WTC11 (cell line): ENCODE measurements around the gene SLC45A1. TPM values are rescaled to one million over a fixed set of nuclear protein-coding genes. Genes with fewer than 3 reads are reported as not detected.

Source experiments
- ATAC-seq: fragments of 200-7000 bp; cut with Tn5 transposase; 2 replicates; pipeline ENCODE4 v1.10.0; 2021; ENCODE audit warnings: mild to moderate bottlenecking, moderate library complexity
- CTCF ChIA-PET: fragments of 300-600 bp; sonication (Branson Sonifier 250); formaldehyde crosslinking; loops from one replicate; lab custom pipeline; 2021; ENCODE audit warnings: antibody characterized with exemption; lab: Charles Lee
- POLR2A ChIA-PET: fragments of 350-600 bp; sonication (Branson Sonifier 250); formaldehyde crosslinking; loops from one replicate; lab custom pipeline; 2021; ENCODE audit warnings: antibody characterized with exemption; lab: Charles Lee
- DNase-seq: peaks from one replicate; pipeline ENCODE4 v3.0.0; 2021; ENCODE audit warnings: low spot score
- H3K27ac Mint-ChIP-seq: 2 replicates; pipeline ENCODE4 v1.8.0; 2021; ENCODE audit warnings: mixed read lengths
- H3K27me3 Mint-ChIP-seq: 2 replicates; pipeline ENCODE4 v1.8.0; 2021; ENCODE audit warnings: low read depth, mild to moderate bottlenecking, moderate library complexity, mixed read lengths
- H3K36me3 Mint-ChIP-seq: 2 replicates; pipeline ENCODE4 v1.8.0; 2021; ENCODE audit warnings: mixed read lengths
- H3K4me1 Mint-ChIP-seq: 2 replicates; pipeline ENCODE4 v1.8.0; 2022; ENCODE audit warnings: mixed read lengths
- H3K4me3 Mint-ChIP-seq: 2 replicates; pipeline ENCODE4 v1.8.0; 2021; ENCODE audit warnings: mild to moderate bottlenecking, moderate library complexity, mixed read lengths
- H3K9me3 Mint-ChIP-seq: 2 replicates; pipeline ENCODE4 v1.8.0; 2021; ENCODE audit warnings: mixed read lengths
- ATF1 ChIP-seq: sonication (generic); formaldehyde crosslinking; IDR thresholded peaks from 2 replicates; pipeline ENCODE4 v1.8.1; 2023; ENCODE audit warnings: mild to moderate bottlenecking, moderate library complexity, missing genetic modification reagents
- CREM ChIP-seq: sonication (generic); formaldehyde crosslinking; IDR thresholded peaks from 2 replicates; pipeline ENCODE4 v1.8.1; 2022; ENCODE audit warnings: mild to moderate bottlenecking, missing genetic modification reagents, moderate library complexity
- EMX1 ChIP-seq: fragments of 250-450 bp; sonication (Bioruptor Pico); IDR thresholded peaks from 2 replicates; pipeline ENCODE4 v1.8.0; 2021; ENCODE audit warnings: mild to moderate bottlenecking
- GABPB1 ChIP-seq: sonication (generic); formaldehyde crosslinking; IDR thresholded peaks from 2 replicates; pipeline ENCODE4 v1.8.1; 2023; ENCODE audit warnings: mild to moderate bottlenecking, missing genetic modification reagents
- JUN ChIP-seq: sonication (generic); formaldehyde crosslinking; IDR thresholded peaks from 2 replicates; pipeline ENCODE4 v1.8.0; 2023; ENCODE audit warnings: mild to moderate bottlenecking, missing genetic modification reagents
- MYBL2 ChIP-seq: sonication (generic); formaldehyde crosslinking; IDR thresholded peaks from 2 replicates; pipeline ENCODE4 v1.8.1; 2023; ENCODE audit warnings: mild to moderate bottlenecking, moderate library complexity, missing genetic modification reagents
- NR1H2 ChIP-seq: sonication (generic); formaldehyde crosslinking; IDR thresholded peaks from 2 replicates; pipeline ENCODE4 v1.9.0; 2021; ENCODE audit warnings: mild to moderate bottlenecking, moderate library complexity, missing genetic modification reagents
- NR3C1 ChIP-seq: sonication (generic); formaldehyde crosslinking; conservative IDR thresholded peaks from 2 replicates; pipeline ENCODE4 v1.8.1; 2023; ENCODE audit warnings: low read depth, mild to moderate bottlenecking, missing genetic modification reagents
- RORB ChIP-seq: fragments of 250-450 bp; sonication (Bioruptor Pico); IDR thresholded peaks from 2 replicates; pipeline ENCODE4 v1.9.0; 2021; ENCODE audit warnings: mild to moderate bottlenecking
- SOX15 ChIP-seq: fragments of 250-450 bp; sonication (Bioruptor Pico); IDR thresholded peaks from 2 replicates; pipeline ENCODE4 v1.9.0; 2021; ENCODE audit warnings: mild to moderate bottlenecking
- SP1 ChIP-seq: sonication (generic); formaldehyde crosslinking; conservative IDR thresholded peaks from 2 replicates; pipeline ENCODE4 v1.8.1; 2022; ENCODE audit warnings: missing genetic modification reagents
- ZNF138 ChIP-seq: sonication (generic); formaldehyde crosslinking; conservative IDR thresholded peaks from 2 replicates; pipeline ENCODE4 v1.8.1; 2022; ENCODE audit warnings: mild to moderate bottlenecking, moderate library complexity, missing genetic modification reagents
- ZNF317 ChIP-seq: sonication (generic); formaldehyde crosslinking; IDR thresholded peaks from 2 replicates; pipeline ENCODE4 v1.8.1; 2023; ENCODE audit warnings: low read depth, mild to moderate bottlenecking, moderate library complexity, missing genetic modification reagents, borderline replicate concordance
- ZNF396 ChIP-seq: fragments of 250-450 bp; sonication (Bioruptor Pico); IDR thresholded peaks from 2 replicates; pipeline ENCODE4 v1.8.0; 2021; ENCODE audit warnings: mild to moderate bottlenecking, moderate library complexity, borderline replicate concordance
- total RNA-seq: library from RNA; stranded (reverse); gene quantifications from 3 replicates; pipeline ENCODE4 v1.2.3, GENCODE V29; 2021
- TF ChIP-seq, protein P1 (sequence below): sonication (generic); formaldehyde crosslinking; conservative IDR thresholded peaks from 2 replicates; pipeline ENCODE4 v1.8.1; 2023; ENCODE audit warnings: mild to moderate bottlenecking, low read depth, missing genetic modification reagents, moderate library complexity
- TF ChIP-seq, protein P2 (sequence below): sonication (generic); formaldehyde crosslinking; IDR thresholded peaks from 2 replicates; pipeline ENCODE4 v1.8.0; 2022; ENCODE audit warnings: mild to moderate bottlenecking, missing genetic modification reagents
- TF ChIP-seq, protein P3 (sequence below): sonication (generic); formaldehyde crosslinking; IDR thresholded peaks from 2 replicates; pipeline ENCODE4 v1.8.1; 2022; ENCODE audit warnings: mild to moderate bottlenecking, moderate library complexity, missing genetic modification reagents
- TF ChIP-seq, protein P4 (sequence below): fragments of 250-450 bp; sonication (Bioruptor Pico); IDR thresholded peaks from 2 replicates; pipeline ENCODE4 v1.9.0; 2021; ENCODE audit warnings: moderate library complexity, mild to moderate bottlenecking, inconsistent platforms, borderline replicate concordance
- TF ChIP-seq, protein P5 (sequence below): sonication (generic); formaldehyde crosslinking; IDR thresholded peaks from 2 replicates; pipeline ENCODE4 v1.8.0; 2023; ENCODE audit warnings: mild to moderate bottlenecking, missing genetic modification reagents

The SLC45A1 gene
- total RNA-seq, 1 experiment from 2014 or later, result 2.3 TPM

DNA sequence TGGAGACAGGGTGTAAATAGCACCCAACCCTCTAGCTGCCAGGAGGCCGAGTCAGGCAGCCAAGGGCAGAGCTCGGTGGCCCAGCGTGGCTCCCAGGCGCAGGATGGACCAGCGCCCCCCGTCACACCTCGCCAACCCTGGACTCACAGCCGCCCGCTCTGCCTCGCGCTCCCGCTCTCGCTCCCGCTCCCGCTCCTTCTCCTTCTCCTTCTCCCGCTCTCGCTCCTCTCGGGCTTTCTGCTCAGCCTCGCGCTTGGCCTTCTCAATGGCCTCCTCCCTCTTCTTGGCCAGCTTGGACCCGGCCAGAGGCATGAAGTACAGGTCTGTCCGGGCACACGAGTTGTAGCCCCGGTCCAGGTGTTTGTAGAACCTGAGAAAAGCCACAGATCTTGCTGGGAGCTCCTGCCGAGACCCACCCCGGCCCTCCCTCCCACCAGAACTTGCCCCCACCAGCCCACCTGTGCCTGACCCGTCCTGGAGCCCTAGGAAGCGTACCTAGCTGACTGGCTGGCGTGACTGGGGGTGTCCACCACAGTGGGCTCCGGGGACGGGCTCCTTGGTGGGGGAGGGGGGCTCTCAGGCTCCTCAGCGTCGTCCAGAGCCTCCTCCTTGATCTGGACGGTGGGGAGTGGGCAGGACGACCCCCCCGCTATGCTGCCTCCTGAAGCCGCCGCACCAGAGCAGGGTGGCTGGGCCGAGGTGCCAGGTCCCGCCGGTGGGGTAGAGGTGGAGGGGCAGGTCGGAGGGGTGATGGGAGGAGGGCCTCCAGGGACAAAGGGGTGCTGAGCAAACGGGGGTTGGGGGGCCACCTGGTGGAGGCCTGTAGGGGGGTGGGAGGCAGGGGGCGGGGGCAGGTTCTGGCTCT is 41.9 kb downstream of the SLC45A1 start:
- ChIA-PET POLR2A (interaction anchor here (1.0 kb wide), 1 partner anchor 22 kb away, joined by 3 read pairs; no protein-coding TSS in a partner anchor), CTCF (interaction anchor here (0.9 to 2.5 kb wide), 4 partner anchors 10 to 489 kb away, joined by 3 to 19 read pairs (median 4); no protein-coding TSS in a partner anchor)
- Mint-ChIP-seq H3K9me3 (no peaks in the 10 kb centered on the region), H3K4me1 (0 out of 2 replicates have a peak, but pooled peaks cover 2% of the 10 kb centered on the region), H3K27me3 (no peaks in the 10 kb centered on the region), H3K36me3 (peaks cover 52% of the 10 kb centered on the region), H3K4me3 (no peak overlapping the region), H3K27ac (0 out of 2 replicates have a peak overlapping the region, but pooled peaks have one; percentile 53)
- DNase-seq (no peak), ATAC-seq (no peak)
- TF ChIP-seq, protein P1, sequence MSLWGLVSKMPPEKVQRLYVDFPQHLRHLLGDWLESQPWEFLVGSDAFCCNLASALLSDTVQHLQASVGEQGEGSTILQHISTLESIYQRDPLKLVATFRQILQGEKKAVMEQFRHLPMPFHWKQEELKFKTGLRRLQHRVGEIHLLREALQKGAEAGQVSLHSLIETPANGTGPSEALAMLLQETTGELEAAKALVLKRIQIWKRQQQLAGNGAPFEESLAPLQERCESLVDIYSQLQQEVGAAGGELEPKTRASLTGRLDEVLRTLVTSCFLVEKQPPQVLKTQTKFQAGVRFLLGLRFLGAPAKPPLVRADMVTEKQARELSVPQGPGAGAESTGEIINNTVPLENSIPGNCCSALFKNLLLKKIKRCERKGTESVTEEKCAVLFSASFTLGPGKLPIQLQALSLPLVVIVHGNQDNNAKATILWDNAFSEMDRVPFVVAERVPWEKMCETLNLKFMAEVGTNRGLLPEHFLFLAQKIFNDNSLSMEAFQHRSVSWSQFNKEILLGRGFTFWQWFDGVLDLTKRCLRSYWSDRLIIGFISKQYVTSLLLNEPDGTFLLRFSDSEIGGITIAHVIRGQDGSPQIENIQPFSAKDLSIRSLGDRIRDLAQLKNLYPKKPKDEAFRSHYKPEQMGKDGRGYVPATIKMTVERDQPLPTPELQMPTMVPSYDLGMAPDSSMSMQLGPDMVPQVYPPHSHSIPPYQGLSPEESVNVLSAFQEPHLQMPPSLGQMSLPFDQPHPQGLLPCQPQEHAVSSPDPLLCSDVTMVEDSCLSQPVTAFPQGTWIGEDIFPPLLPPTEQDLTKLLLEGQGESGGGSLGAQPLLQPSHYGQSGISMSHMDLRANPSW (CRISPR knock-in tag), result no peak
- TF ChIP-seq, protein P2, sequence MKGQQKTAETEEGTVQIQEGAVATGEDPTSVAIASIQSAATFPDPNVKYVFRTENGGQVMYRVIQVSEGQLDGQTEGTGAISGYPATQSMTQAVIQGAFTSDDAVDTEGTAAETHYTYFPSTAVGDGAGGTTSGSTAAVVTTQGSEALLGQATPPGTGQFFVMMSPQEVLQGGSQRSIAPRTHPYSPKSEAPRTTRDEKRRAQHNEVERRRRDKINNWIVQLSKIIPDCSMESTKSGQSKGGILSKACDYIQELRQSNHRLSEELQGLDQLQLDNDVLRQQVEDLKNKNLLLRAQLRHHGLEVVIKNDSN (CRISPR knock-in tag), result no peak
- no peak for TF ChIP-seq ATF1
- TF ChIP-seq, protein P3, sequence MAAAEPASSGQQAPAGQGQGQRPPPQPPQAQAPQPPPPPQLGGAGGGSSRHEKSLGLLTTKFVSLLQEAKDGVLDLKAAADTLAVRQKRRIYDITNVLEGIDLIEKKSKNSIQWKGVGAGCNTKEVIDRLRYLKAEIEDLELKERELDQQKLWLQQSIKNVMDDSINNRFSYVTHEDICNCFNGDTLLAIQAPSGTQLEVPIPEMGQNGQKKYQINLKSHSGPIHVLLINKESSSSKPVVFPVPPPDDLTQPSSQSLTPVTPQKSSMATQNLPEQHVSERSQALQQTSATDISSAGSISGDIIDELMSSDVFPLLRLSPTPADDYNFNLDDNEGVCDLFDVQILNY (CRISPR knock-in tag), result no peak
- no peak for TF ChIP-seq RORB (CRISPR knock-in tag)
- TF ChIP-seq SP1, result no peak
- TF ChIP-seq JUN (CRISPR knock-in tag), result no peak
- TF ChIP-seq GABPB1 (CRISPR knock-in tag), result no peak
- no peak for TF ChIP-seq SOX15
- no peak for TF ChIP-seq EMX1 (CRISPR knock-in tag)

DNA sequence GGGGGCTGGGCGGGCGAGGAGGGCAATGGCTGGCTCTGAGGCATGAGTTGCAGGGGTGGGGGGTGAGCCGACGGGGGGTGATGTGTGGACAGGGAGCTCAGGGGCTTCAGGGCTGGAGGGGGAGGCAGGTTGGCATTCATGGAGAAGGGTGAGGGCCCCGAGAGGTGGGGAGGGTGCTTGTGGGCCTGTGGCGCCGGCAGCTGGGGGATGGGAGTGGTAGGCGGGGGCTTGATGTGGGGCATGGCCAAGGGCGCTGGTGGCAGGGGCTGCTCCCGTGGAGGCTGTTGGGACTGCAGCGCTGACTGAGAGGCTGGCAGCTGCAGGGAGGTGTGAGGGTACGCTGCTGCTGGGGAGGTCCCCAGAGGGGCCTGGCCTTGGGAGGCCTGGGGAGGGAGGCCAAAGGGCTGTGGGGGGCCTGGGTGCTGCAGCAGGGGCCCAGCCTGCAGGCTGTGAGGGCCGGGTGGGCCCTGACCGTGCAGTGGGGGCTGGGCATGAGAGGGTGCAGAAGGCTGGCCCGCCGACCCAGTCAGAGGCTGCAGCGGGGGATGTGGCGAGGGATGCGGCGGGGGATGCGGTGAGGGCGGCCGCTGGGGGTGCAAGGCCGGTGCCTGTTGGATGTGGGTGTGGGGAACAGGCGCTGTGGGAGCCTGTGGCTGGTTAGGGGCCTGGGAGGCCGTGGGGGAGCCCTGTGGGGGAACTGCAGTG is 42.7 kb downstream of the SLC45A1 start:
- Mint-ChIP-seq H3K27me3 (no peaks in the 10 kb centered on the region), H3K9me3 (no peaks in the 10 kb centered on the region), H3K4me1 (0 out of 2 replicates have a peak, but pooled peaks cover 2% of the 10 kb centered on the region), H3K4me3 (no peak overlapping the region), H3K27ac (no peak overlapping the region), H3K36me3 (peaks cover 60% of the 10 kb centered on the region)
- no peak for DNase-seq
- ATAC-seq, result no peak
- TF ChIP-seq CREM (CRISPR knock-in tag), result no peak
- TF ChIP-seq NR1H2 (CRISPR knock-in tag), result no peak
- no peak for TF ChIP-seq ZNF396 (CRISPR knock-in tag)
- TF ChIP-seq, protein P4, sequence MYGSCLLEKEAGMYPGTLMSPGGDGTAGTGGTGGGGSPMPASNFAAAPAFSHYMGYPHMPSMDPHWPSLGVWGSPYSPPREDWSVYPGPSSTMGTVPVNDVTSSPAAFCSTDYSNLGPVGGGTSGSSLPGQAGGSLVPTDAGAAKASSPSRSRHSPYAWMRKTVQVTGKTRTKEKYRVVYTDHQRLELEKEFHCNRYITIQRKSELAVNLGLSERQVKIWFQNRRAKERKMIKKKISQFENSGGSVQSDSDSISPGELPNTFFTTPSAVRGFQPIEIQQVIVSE (CRISPR knock-in tag), result no peak
- TF ChIP-seq NR3C1 (CRISPR knock-in tag), result no peak
- TF ChIP-seq ZNF317 (CRISPR knock-in tag), result no peak
- TF ChIP-seq, protein P5, sequence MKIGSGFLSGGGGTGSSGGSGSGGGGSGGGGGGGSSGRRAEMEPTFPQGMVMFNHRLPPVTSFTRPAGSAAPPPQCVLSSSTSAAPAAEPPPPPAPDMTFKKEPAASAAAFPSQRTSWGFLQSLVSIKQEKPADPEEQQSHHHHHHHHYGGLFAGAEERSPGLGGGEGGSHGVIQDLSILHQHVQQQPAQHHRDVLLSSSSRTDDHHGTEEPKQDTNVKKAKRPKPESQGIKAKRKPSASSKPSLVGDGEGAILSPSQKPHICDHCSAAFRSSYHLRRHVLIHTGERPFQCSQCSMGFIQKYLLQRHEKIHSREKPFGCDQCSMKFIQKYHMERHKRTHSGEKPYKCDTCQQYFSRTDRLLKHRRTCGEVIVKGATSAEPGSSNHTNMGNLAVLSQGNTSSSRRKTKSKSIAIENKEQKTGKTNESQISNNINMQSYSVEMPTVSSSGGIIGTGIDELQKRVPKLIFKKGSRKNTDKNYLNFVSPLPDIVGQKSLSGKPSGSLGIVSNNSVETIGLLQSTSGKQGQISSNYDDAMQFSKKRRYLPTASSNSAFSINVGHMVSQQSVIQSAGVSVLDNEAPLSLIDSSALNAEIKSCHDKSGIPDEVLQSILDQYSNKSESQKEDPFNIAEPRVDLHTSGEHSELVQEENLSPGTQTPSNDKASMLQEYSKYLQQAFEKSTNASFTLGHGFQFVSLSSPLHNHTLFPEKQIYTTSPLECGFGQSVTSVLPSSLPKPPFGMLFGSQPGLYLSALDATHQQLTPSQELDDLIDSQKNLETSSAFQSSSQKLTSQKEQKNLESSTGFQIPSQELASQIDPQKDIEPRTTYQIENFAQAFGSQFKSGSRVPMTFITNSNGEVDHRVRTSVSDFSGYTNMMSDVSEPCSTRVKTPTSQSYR (CRISPR knock-in tag), result no peak
- TF ChIP-seq ZNF138 (CRISPR knock-in tag), result no peak
- no peak for TF ChIP-seq MYBL2 (CRISPR knock-in tag)
- ChIA-PET CTCF (interaction anchor here (2.5 kb wide), 1 partner anchor 11 kb away, joined by 19 read pairs; no protein-coding TSS in a partner anchor), POLR2A (no interaction called here)
